K562 (cell line): ENCODE data around the gene ANKRD13D. TPM values are rescaled to one million over a fixed set of nuclear protein-coding genes. Genes with fewer than 3 reads are reported as not detected.

Experiments
- CBFA2T2 ChIP-seq: fragments of 450-650 bp; conservative IDR thresholded peaks from 2 replicates; pipeline ENCODE4 v1.6.1; 2017; ENCODE audit warnings: mild to moderate bottlenecking
- HMGN3 ChIP-seq: IDR thresholded peaks from 2 replicates; pipeline ENCODE4 v1.6.1; 2011; ENCODE audit warnings: borderline replicate concordance, low read depth, mild to moderate bottlenecking, mixed read lengths, low read length; ENCODE audit not compliant: insufficient read length; ENCODE audit errors: extremely low read depth
- MCM5 ChIP-seq: fragments of 450-650 bp; IDR thresholded peaks from 2 replicates; pipeline ENCODE4 v1.6.1; 2016; ENCODE audit warnings: low read depth
- POLR2AphosphoS5 ChIP-seq: IDR thresholded peaks from 2 replicates; pipeline ENCODE4 v1.6.1; 2011; ENCODE audit warnings: mild to moderate bottlenecking, low read depth, low read length, moderate library complexity; ENCODE audit not compliant: control insufficient read depth, insufficient read depth
- POLR3A ChIP-seq: IDR thresholded peaks from 2 replicates; pipeline ENCODE4 v1.6.1; 2011; ENCODE audit warnings: borderline replicate concordance, mild to moderate bottlenecking, moderate library complexity; ENCODE audit not compliant: insufficient read length, insufficient read depth; ENCODE audit errors: extremely low read depth
- SIX5 ChIP-seq, 2 experiments: IDR thresholded peaks; 2 replicates each; pipeline ENCODE4 v1.6.1; 2011; ENCODE audit warnings: low read length in 2 of 2, borderline replicate concordance in 1 of 2, low read depth in 1 of 2, mild to moderate bottlenecking in 1 of 2, moderate library complexity in 1 of 2; ENCODE audit not compliant: insufficient read depth in 1 of 2
- SREBF2 ChIP-seq: sonication (generic); formaldehyde crosslinking; IDR thresholded peaks from 2 replicates; pipeline ENCODE4 v1.4.0; 2020; ENCODE audit warnings: mild to moderate bottlenecking, missing genetic modification reagents
- ZNF140 ChIP-seq: fragments of 250-450 bp; sonication (Bioruptor Pico); IDR thresholded peaks from 2 replicates; pipeline ENCODE4 v1.8.0; 2021; ENCODE audit warnings: moderate library complexity, mild to moderate bottlenecking, inconsistent platforms
- ZNF668 ChIP-seq: fragments of 250-450 bp; sonication (Bioruptor Pico); IDR thresholded peaks from 2 replicates; pipeline ENCODE4 v1.8.0; 2022; ENCODE audit warnings: mild to moderate bottlenecking, inconsistent platforms
- polyA plus RNA-seq, 8 experiments: library from polyadenylated mRNA; depleted of rRNA in 4 of 8; stranded (reverse) in 5 of 8; unstranded in 3 of 8; fragments of >200 nt; fragmentation: Nextera tagmentation in 2 of 8; fragmentation: Illumina TruSeq in 1 of 8; extraction: Ambion mirVana in 2 of 8; extraction: Trizol in 1 of 8; gene quantifications; 2 replicates each; pipeline versions ENCODE4 v1.2.1 to v1.2.3, GENCODE V29; 2011 to 2014; ENCODE audit warnings: inconsistent platforms in 1 of 8, missing spikeins in 1 of 8
- total RNA-seq, 7 experiments: library from RNA; depleted of rRNA in 6 of 7; stranded (reverse); fragments of >200 nt in 6 of 7; fragmentation: Illumina TruSeq in 2 of 7; extraction: Trizol in 2 of 7; gene quantifications; 2 replicates each; pipeline versions ENCODE4 v1.2.1 to v1.2.3, GENCODE V29; 2011 to 2021; ENCODE audit warnings: low replicate concordance in 1 of 7
- TF ChIP-seq, protein P1 (sequence below), 2 experiments: IDR thresholded peaks in 1 of 2; conservative IDR thresholded peaks in 1 of 2; 2 replicates each; pipeline ENCODE4 v1.6.1; 2016; ENCODE audit warnings: low read depth in 2 of 2, mild to moderate bottlenecking in 1 of 2, missing compliant biosample characterization in 1 of 2, missing genetic modification characterization in 1 of 2, moderate library complexity in 1 of 2
- TF ChIP-seq, protein P2 (sequence below): sonication (generic); formaldehyde crosslinking; IDR thresholded peaks from 2 replicates; pipeline ENCODE4 v1.8.0; 2022; ENCODE audit warnings: missing genetic modification reagents, mild to moderate bottlenecking, borderline replicate concordance
- TF ChIP-seq, protein P3 (sequence below), 2 experiments: fragments of 450-650 bp; IDR thresholded peaks; 2 replicates each; pipeline ENCODE4 v1.6.1; 2016
- TF ChIP-seq, protein P4 (sequence below): IDR thresholded peaks from 2 replicates; pipeline ENCODE4 v1.6.1; 2011; ENCODE audit not compliant: insufficient read length; ENCODE audit errors: extremely low read depth
- TF ChIP-seq, protein P5 (sequence below): fragments of 200-800 bp; sonication (Bioruptor generic); IDR thresholded peaks from 2 replicates; pipeline ENCODE4 v1.6.1; 2016; ENCODE audit warnings: missing genetic modification characterization, missing compliant biosample characterization

ANKRD13D gene
- total and polyA plus RNA-seq, 9 of the 15 experiments (the other 6 are each of a cell fraction or from before 2014, with no cell fraction given) = 0.94 to 40.9 (median 22.4) TPM

DNA sequence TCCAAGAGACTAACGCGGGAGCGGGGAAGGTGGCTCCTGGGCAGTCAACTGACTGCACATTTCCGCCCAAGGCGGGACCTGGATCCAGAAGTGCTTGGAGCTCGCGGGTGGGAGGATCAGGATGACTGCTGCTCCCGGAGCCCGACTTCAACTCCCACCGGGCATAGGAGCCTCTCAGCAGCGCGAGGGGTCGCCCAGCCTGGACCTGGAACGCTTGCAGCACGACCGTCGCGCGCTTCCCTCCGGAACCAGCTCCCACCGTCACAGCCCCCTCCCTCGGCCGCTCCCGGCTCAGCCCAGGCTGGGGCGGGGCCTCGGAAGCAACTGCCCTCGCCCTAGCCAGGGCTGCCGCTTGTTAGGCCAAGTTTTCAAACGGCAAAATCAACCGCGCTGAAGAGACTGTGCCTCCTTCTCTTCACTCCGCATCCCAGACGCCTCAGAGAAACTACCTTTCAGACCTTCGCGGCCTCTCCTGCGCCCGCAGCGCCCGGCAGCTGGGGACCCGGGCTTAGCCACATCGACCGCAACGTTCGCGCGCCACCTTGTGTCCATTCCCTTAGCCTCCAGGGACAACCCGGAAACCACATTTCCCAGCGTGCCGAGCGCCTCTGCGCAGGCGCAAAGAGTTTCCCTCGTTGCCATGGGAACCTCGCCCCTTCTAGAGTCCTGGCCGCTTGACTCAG is 28.2 kb downstream of the ANKRD13D start (continued):
- TF ChIP-seq, protein P1, sequence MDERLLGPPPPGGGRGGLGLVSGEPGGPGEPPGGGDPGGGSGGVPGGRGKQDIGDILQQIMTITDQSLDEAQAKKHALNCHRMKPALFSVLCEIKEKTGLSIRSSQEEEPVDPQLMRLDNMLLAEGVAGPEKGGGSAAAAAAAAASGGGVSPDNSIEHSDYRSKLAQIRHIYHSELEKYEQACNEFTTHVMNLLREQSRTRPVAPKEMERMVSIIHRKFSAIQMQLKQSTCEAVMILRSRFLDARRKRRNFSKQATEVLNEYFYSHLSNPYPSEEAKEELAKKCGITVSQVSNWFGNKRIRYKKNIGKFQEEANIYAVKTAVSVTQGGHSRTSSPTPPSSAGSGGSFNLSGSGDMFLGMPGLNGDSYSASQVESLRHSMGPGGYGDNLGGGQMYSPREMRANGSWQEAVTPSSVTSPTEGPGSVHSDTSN (CRISPR knock-in tag; IDR thresholded peaks at IDR 0.05; ENCODE audit: low read depth) = no peak
- TF ChIP-seq, protein P1 (tag; conservative IDR thresholded peaks at IDR 0.05; ENCODE audit: low read depth) = no peak
- TF ChIP-seq CBFA2T2 (no peak), POLR2AphosphoS5 (no peak), POLR3A (no peak), HMGN3 (peak; percentile 76), SIX5 (IDR thresholded peaks at IDR 0.05; ENCODE audit: borderline replicate concordance in 1 of 2, insufficient read depth in 1 of 2, low read depth in 1 of 2, low read length in 2 of 2) (peak; percentile 77 to 83), MCM5 (no peak), ZNF140 (CRISPR knock-in tag) (no peak), ZNF668 (CRISPR knock-in tag) (no peak), SREBF2 (CRISPR knock-in tag) (no peak)
- TF ChIP-seq, protein P2, sequence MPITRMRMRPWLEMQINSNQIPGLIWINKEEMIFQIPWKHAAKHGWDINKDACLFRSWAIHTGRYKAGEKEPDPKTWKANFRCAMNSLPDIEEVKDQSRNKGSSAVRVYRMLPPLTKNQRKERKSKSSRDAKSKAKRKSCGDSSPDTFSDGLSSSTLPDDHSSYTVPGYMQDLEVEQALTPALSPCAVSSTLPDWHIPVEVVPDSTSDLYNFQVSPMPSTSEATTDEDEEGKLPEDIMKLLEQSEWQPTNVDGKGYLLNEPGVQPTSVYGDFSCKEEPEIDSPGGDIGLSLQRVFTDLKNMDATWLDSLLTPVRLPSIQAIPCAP (CRISPR knock-in tag) = no peak
- TF ChIP-seq, protein P3, sequence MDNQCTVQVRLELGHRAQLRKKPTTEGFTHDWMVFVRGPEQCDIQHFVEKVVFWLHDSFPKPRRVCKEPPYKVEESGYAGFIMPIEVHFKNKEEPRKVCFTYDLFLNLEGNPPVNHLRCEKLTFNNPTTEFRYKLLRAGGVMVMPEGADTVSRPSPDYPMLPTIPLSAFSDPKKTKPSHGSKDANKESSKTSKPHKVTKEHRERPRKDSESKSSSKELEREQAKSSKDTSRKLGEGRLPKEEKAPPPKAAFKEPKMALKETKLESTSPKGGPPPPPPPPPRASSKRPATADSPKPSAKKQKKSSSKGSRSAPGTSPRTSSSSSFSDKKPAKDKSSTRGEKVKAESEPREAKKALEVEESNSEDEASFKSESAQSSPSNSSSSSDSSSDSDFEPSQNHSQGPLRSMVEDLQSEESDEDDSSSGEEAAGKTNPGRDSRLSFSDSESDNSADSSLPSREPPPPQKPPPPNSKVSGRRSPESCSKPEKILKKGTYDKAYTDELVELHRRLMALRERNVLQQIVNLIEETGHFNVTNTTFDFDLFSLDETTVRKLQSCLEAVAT (IDR thresholded peaks at IDR 0.05) = peak in 1 of 2 experiments; percentile 78; a peak in 3 of 4 replicates
- TF ChIP-seq, protein P4, sequence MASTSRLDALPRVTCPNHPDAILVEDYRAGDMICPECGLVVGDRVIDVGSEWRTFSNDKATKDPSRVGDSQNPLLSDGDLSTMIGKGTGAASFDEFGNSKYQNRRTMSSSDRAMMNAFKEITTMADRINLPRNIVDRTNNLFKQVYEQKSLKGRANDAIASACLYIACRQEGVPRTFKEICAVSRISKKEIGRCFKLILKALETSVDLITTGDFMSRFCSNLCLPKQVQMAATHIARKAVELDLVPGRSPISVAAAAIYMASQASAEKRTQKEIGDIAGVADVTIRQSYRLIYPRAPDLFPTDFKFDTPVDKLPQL = no peak
- TF ChIP-seq, protein P5, sequence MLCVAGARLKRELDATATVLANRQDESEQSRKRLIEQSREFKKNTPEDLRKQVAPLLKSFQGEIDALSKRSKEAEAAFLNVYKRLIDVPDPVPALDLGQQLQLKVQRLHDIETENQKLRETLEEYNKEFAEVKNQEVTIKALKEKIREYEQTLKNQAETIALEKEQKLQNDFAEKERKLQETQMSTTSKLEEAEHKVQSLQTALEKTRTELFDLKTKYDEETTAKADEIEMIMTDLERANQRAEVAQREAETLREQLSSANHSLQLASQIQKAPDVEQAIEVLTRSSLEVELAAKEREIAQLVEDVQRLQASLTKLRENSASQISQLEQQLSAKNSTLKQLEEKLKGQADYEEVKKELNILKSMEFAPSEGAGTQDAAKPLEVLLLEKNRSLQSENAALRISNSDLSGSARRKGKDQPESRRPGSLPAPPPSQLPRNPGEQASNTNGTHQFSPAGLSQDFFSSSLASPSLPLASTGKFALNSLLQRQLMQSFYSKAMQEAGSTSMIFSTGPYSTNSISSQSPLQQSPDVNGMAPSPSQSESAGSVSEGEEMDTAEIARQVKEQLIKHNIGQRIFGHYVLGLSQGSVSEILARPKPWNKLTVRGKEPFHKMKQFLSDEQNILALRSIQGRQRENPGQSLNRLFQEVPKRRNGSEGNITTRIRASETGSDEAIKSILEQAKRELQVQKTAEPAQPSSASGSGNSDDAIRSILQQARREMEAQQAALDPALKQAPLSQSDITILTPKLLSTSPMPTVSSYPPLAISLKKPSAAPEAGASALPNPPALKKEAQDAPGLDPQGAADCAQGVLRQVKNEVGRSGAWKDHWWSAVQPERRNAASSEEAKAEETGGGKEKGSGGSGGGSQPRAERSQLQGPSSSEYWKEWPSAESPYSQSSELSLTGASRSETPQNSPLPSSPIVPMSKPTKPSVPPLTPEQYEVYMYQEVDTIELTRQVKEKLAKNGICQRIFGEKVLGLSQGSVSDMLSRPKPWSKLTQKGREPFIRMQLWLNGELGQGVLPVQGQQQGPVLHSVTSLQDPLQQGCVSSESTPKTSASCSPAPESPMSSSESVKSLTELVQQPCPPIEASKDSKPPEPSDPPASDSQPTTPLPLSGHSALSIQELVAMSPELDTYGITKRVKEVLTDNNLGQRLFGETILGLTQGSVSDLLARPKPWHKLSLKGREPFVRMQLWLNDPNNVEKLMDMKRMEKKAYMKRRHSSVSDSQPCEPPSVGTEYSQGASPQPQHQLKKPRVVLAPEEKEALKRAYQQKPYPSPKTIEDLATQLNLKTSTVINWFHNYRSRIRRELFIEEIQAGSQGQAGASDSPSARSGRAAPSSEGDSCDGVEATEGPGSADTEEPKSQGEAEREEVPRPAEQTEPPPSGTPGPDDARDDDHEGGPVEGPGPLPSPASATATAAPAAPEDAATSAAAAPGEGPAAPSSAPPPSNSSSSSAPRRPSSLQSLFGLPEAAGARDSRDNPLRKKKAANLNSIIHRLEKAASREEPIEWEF (CRISPR knock-in tag) = no peak
